GM21447 (cell line): ENCODE results near the gene STX12.
"Not testable (repeated sequence)": the region's sequence is repeated elsewhere in the genome, so short reads cannot be mapped to it uniquely, and the experiment has no call there.

Experiments used
- ATAC-seq: cut with Tn5 transposase; IDR thresholded peaks from one replicate; pipeline ENCODE4 v1.9.1; 2021; ENCODE audit not compliant: unreplicated experiment

The STX12 gene

DNA sequence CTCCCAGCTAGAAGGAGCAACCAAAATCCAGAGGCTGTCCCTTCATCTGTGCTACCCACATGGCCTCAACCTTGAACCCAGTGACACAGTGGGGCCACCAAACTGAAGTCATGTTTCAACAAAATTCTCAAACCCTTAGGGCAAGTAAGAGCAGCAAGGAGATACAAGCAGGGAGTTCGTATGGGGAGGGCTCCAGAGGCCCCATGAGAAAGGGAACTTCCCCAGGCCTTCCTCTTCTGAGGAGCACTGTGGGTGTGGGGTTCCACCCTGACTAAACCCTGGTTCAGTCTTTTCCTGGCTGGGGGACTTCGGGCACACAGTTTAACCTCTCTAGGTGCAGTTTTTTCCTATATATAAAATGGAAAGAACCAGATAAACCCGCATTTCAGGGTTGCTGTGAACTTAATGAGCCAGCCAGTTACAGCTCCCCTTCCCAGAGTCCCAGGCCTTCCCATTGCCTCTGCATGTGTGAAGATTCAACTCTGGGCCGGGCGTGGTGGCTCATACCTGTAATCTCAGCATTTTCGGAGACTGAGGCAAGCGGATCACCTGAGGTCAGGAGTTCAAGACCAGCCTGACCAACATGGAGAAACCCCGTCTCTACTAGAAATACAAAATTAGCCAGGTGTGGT, 91.4 kb downstream of the STX12 start:
- ATAC-seq, result no peak

DNA sequence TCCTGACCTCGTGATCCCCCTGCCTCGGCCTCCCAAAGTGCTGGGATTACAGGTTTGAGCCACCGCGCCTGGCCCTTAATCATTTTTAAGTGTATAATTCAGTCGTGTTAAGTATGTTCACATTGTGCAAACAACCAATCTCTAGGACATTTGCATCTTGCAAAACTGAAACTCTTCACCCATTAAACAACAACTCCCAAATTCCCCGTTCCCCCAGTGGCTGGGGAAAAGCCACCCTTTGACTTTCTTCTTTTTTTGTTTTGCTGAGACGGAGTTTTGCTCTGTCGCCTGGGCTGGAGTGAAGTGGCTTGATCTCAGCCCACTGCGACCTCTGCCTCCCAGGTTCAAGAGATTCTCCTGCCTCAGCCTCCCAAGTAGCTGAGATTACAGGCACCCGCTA, 92.8 kb downstream of the STX12 start:
- no peak for ATAC-seq

DNA sequence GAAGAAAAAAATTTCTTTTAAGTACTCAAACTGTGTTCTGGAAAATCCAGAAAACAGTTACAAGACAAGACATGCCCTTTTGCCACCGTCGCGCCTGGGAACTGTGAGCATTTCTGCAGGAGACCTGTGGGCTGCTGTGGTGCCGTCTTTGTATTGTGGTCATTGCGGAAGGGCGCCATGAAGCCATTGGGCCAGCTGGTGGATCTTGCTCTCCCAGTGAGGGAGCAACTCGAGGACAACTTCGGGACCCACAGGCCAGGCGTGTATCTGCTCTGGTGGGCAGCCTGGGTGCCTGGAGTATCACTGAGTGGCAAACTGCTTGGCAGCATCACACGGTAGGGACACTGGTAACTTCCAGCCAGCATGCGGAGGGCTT, 95.5 kb downstream of the STX12 start:
- ATAC-seq, result no peak

DNA sequence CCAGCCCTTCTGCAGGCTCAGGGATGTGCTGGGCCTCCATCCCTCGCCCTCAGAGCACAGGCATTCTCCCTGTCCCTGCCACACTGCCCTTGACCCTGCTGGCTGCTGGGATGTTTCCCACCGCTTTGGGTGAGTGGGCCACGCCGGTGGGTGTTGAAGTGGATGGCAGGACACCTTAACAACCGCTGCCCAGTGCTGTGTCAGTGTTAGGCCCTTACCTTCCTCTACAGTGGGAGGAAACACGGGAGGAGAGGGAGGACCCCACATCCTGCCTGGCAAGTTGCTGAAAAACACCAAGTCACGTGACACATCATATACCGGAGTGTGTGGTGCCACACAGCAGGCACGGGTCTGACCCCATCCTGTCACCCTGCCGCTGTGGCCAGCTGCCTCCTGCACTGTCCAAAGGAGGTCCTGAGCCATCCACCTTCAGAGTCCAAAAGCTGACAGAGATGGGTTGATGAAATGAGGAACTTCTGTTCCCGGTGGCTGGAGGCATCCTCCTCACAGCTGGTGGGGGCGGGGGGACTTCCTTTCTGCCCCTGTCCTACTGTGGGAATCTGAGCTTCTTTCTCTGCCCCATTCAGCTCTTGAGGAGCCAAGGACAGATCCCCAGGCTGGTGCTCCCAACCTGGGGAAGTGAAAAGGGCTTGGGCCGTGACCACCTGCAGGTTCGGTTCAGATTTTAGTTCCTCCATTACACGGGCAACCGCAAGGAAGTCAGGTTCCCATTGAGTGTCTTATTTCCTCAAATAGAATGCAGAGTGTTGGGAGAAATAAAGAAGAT, 96.1 kb downstream of the STX12 start:
- ATAC-seq, result no peak

DNA sequence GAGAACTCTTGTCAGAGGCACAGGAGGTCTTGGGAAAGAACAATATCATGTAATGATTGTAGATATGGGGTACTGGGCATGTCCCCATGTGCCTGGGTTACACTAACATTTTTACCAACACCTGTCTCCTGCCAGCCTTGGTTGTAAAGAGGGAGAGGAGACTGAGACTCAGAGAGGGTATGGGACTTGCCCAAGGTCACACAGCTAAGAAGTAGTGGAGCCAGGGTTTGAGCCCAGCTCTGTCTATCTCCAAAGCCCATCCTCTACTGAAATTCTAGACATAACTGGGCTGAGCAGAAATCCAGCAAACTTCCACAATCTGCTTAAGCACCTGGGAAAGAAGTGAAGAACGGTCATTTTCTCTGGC, 96.7 kb downstream of the STX12 start:
- ATAC-seq, result no peak

DNA sequence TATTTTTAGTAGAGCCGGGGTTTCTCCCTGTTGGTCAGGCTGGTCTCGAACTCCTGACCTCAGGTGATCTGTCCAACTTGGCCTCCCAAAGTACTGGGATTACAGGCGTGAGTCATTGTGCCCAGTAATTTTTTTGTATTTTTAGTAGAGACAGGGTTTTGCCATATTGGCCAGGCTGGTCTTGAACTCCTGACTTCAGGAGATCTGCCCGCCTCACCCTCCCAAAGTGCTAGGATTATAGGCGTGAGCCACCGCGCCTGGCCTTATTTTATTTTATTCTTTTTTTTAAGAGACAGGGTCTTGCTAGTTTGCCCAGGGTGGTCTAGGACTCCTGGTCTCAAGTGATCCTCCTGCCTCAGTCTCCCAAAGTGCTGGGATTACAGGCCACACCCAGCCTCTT, 98.1 kb downstream of the STX12 start:
- not testable (repeated sequence) for ATAC-seq

DNA sequence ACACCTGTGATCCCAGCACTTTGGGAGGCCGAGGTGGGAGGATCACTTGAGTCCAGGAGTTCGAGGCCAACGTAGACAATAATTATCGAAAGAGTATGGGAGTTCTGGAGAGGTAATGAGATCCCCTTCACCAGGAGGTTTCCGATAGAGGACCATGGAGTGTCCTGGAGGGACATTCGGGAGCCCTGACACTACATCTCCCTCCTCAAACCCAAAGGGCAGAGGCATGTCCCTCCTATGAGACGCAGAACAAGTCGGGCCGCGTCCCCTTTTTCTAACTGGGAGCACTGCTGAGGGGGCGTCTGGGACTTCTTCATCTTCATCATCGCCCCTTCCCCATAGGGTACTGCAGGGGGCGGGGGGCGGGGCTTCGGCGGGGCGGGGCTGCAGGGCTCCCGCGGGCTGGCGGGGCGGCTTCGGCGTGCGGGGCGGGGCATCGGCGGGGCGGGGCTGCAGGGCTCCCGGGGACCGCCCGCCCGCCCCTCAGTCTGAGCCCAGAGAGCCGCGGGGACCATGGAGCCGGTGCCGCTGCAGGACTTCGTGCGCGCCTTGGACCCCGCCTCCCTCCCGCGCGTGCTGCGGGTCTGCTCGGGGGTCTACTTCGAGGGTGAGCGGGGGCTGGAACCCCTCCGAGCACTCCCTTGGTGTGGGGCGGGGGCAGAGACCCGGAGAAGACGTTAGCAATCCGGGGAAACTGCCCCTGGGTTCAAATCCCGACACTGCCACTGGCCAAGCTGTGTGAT, 99.2 kb downstream of the STX12 start, which contains the start of gene THEMIS2:
Gene THEMIS2 (plus strand): TSS at position 486 of the 743 bp plus-strand sequence. CDS start 28 bp downstream, at position 514.
- ATAC-seq, result no peak

DNA sequence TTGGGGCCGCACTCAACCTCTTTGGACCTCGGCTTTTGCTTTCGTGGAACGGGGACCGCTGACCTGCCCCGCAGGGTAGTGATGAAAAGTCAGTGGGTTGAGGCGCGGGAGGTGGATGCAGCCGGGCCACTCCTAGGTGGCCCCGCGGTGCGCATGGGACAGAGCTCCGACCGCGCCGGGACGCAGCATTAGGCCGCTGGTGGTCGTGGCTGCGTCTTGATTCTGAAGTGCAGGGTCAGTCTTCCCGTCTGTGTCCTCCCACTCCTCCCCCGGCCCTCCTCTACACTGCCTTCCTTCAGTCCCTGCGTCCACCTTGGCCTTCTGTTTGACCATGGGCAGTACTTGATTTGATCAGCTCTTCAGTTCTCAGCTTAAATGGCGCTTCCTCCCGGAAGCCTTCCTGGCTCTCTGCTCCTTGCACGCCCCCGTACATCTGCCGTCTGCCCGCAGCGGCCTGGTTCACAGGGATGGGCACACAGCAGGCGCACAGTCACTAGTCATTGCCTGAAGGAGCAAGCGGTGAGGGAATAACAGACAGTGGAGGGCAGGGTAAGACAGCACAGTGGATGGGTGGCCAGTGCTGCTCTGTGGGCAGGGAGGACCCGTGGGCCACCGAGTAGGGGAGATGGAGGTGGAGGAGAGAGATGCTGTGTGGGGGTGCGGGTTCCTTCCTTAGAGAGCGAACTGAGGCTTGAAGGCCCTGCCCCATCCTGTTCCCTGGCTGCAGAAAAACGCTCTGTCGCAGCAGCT, 100.0 kb downstream of the STX12 start:
- no peak for ATAC-seq

DNA sequence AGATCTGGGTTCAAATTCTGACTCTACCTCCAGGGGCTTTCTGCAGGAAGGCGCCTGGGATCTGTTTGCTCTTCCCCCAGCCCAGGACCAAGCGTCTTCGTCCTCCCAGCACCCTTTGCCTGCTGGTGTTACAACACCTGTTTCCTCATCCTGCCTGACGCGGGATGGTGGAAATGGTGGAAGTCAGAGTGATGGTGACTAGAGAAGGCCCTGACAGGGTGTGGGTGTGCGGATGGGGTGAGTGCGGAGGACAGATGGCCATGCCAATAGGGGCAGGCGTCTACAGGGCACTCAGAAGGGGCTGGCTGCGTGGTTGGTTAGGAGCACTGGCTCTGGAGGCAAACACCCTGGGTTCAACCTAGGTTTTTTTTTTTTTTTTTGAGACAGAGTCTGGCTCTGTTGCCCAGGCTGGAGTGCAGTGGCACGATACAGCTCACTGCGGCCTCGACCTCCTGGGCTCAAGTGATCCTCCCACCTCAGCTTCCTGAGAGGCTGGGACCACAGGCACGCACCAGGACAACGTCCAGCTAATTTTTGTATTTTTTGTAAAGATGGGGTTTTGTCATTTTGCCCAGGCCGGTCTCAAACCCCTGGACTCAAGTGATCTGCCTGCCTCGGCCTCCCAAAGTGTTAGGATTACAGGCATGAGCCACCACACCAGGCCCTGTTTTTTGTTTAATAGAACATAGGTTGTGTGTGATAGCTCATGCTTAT, 100.8 kb downstream of the STX12 start:
- no peak for ATAC-seq
